Stomach (tissue), 9 donors: ENCODE data around the gene PHIP. TPM values are rescaled to one million over a fixed set of nuclear protein-coding genes. Genes with fewer than 3 reads are reported as not detected.
"Not testable (repeated sequence)": the region's sequence is repeated elsewhere in the genome, so short reads cannot be mapped to it uniquely, and the experiment has no call there.

Experiments
- DNase-seq, 2 donors: peaks; one replicate each; pipeline versions ENCODE4 v3.0.0 to v3.0.0-alpha.2; 2013 to 2019
- H3K27ac ChIP-seq, 5 donors: fragments of 200-600 bp in 4 of 5; sonication (generic) in 4 of 5; one replicate each; pipeline ENCODE4 v1.5.1; 2013 to 2019; ENCODE audit warnings: mild to moderate bottlenecking in 1 of 5, moderate library complexity in 1 of 5
- H3K27me3 ChIP-seq, 3 donors: fragments of 200-600 bp; sonication (generic); one replicate each; pipeline ENCODE4 v1.5.1; 2017 to 2019; ENCODE audit warnings: mixed run types in 1 of 3
- H3K36me3 ChIP-seq, 4 donors: fragments of 200-600 bp; sonication (generic); 1 replicate in 3 of 4; 2 replicates in 1 of 4; pipeline ENCODE4 v1.5.1; 2016 to 2019
- H3K4me1 ChIP-seq, 4 donors: fragments of 200-600 bp; sonication (generic); one replicate each; pipeline ENCODE4 v1.5.1; 2016 to 2019
- H3K4me3 ChIP-seq, 4 donors: fragments of 200-600 bp; sonication (generic) in 3 of 4; one replicate each; pipeline ENCODE4 v1.5.1; 2016 to 2019; ENCODE audit warnings: mild to moderate bottlenecking in 1 of 4
- H3K9me3 ChIP-seq, 4 donors: fragments of 200-600 bp; sonication (generic); one replicate each; pipeline ENCODE4 v1.5.1; 2016 to 2019
- CTCF ChIP-seq, 7 experiments: fragments of 450-650 bp in 4 of 7; fragments of 200-600 bp in 3 of 7; sonication (generic) in 3 of 7; IDR thresholded peaks; one replicate each; pipeline ENCODE4 v1.5.1; 2016 to 2019; ENCODE audit warnings: antibody characterized with exemption in 7 of 7, control low read depth in 2 of 7, mild to moderate bottlenecking in 1 of 7
- EP300 ChIP-seq: sonication (generic); formaldehyde crosslinking; IDR thresholded peaks from one replicate; pipeline ENCODE4 v1.6.1; 2017; ENCODE audit warnings: antibody characterized with exemption
- POLR2A ChIP-seq, 4 donors: fragments of 450-650 bp; IDR thresholded peaks; one replicate each; pipeline ENCODE4 v1.6.1; 2016; ENCODE audit warnings: antibody characterized with exemption in 4 of 4, control low read depth in 2 of 4, mild to moderate bottlenecking in 1 of 4, moderate library complexity in 1 of 4
- POLR2AphosphoS5 ChIP-seq, 3 donors: sonication (generic); formaldehyde crosslinking; IDR thresholded peaks; one replicate each; pipeline ENCODE4 v1.6.1; 2016; ENCODE audit warnings: antibody characterized with exemption in 3 of 3
- WGBS, 5 donors: extraction: QIAGEN DNeasy Blood & Tissue Kit in 3 of 5; methylation state at CpG; one replicate each; pipeline versions ENCODE4 v1.1.5 to v1.1.7; 2013 to 2018; 5-methylcytosine and 5-hydroxymethylcytosine counted together
- intact Hi-C: fragments of 100-400 bp; cut with DNase I; formaldehyde crosslinking; loops from one replicate; pipeline ENCODE4 v1.15.1; 2023; ENCODE audit warnings: low total_unique reads
- polyA plus RNA-seq, 3 donors: library from polyadenylated mRNA; stranded (reverse); fragments of 200-250 nt; gene quantifications; one replicate each; pipeline ENCODE4 v1.2.3, GENCODE V29; 2013
- total RNA-seq, 5 donors: library from RNA; depleted of rRNA; stranded (reverse); fragments of >200 nt; gene quantifications; one replicate each; pipeline versions ENCODE4 v1.1.0 to v1.2.3, GENCODE V29; 2014 to 2016
- donor health status: healthy with polysubstance abuse.
- donor health status: Bipolar disorder and iron deficiency.
- donor health status: healthy.

Gene PHIP
- total and polyA plus RNA-seq, 8 donors, result 3.2 to 70.7 (median 22.5) TPM

- no peaks in the 10 kb centered on the region for H3K4me1 ChIP-seq
- H3K27ac ChIP-seq, result no peak overlapping the region
- H3K9me3 ChIP-seq, result no peaks in the 10 kb centered on the region
- no peak for TF ChIP-seq POLR2AphosphoS5 (IDR thresholded peaks at IDR 0.05)
- TF ChIP-seq CTCF (IDR thresholded peaks at IDR 0.05), result no peak
- no peak for TF ChIP-seq EP300
- no peak for TF ChIP-seq POLR2A (IDR thresholded peaks at IDR 0.05)
- DNase-seq, result no peak
- peaks cover 22 to 91% (median 84%) of the 10 kb centered on the region in 4 donors for H3K36me3 ChIP-seq
- H3K27me3 ChIP-seq, result no peaks in the 10 kb centered on the region
- H3K4me3 ChIP-seq, result no peak overlapping the region
- intact Hi-C loops, result no loop called here
- WGBS, 5 donors, result 94 to 100% (median 100%) methylated on average over 1 of the region's 1 CpG
Observed at GRCh38 chr6:78942446-78942845, 135.6 kb downstream of the PHIP start.

- WGBS, 5 donors, result 47 to 73% (median 65%) methylated on average over 2 of the region's 2 CpGs
- TF ChIP-seq POLR2A (IDR thresholded peaks at IDR 0.05), result no peak
- no peak for TF ChIP-seq EP300
- no peak for TF ChIP-seq POLR2AphosphoS5 (IDR thresholded peaks at IDR 0.05)
- TF ChIP-seq CTCF (IDR thresholded peaks at IDR 0.05), result no peak
- Histone ChIP-seq H3K27me3 (no peaks in the 10 kb centered on the region), H3K9me3 (peaks cover 0 to 13% (median 0%) of the 10 kb centered on the region in 4 donors), H3K36me3 (peaks cover 4 to 40% (median 28%) of the 10 kb centered on the region in 4 donors), H3K4me1 (no peaks in the 10 kb centered on the region), H3K27ac (no peak overlapping the region), H3K4me3 (no peak overlapping the region)
- no peak for DNase-seq
- intact Hi-C loops, result no loop called here
Observed at GRCh38 chr6:78936515-78936914, 141.5 kb downstream of the PHIP start.

- no peaks in the 10 kb centered on the region for H3K4me1 ChIP-seq
- 88 to 94% (median 92%) methylated on average over 2 of the region's 2 CpGs for WGBS, 5 donors
- no peak overlapping the region for H3K4me3 ChIP-seq
- no peaks in the 10 kb centered on the region for H3K27me3 ChIP-seq
- peaks cover 0 to 13% (median 0%) of the 10 kb centered on the region in 4 donors for H3K9me3 ChIP-seq
- no peak for DNase-seq
- intact Hi-C loops, result no loop called here
- peaks cover 0 to 31% (median 18%) of the 10 kb centered on the region in 4 donors for H3K36me3 ChIP-seq
- no peak overlapping the region for H3K27ac ChIP-seq
- TF ChIP-seq EP300 (no peak), POLR2A (IDR thresholded peaks at IDR 0.05) (no peak), POLR2AphosphoS5 (IDR thresholded peaks at IDR 0.05) (no peak), CTCF (IDR thresholded peaks at IDR 0.05) (no peak)
Observed at GRCh38 chr6:78935553-78935952, 142.5 kb downstream of the PHIP start.

GRCh38 chr6:78925317-78925716, 152.7 kb downstream of the PHIP start:
- no peak overlapping the region for H3K4me3 ChIP-seq
- no peak overlapping the region for H3K27ac ChIP-seq
- WGBS, 5 donors, result 80 to 97% (median 85%) methylated on average over 3 of the region's 3 CpGs
- H3K36me3 ChIP-seq, result no peaks in the 10 kb centered on the region
- H3K4me1 ChIP-seq, result no peaks in the 10 kb centered on the region
- H3K27me3 ChIP-seq, result no peaks in the 10 kb centered on the region
- no peak for TF ChIP-seq EP300
- no peak for TF ChIP-seq POLR2A (IDR thresholded peaks at IDR 0.05)
- no peak for TF ChIP-seq CTCF (IDR thresholded peaks at IDR 0.05)
- H3K9me3 ChIP-seq, result peaks cover 4 to 45% (median 26%) of the 10 kb centered on the region in 4 donors
- intact Hi-C loops, result no loop called here
- no peak for DNase-seq

GRCh38 chr6:78921168-78921567, 156.9 kb downstream of the PHIP start:
- H3K27ac ChIP-seq, H3K4me3 ChIP-seq, intact Hi-C loops, DNase-seq, H3K27me3 ChIP-seq, H3K36me3 ChIP-seq, H3K4me1 ChIP-seq: not testable (repeated sequence)
- 84 to 98% (median 89%) methylated on average over 10 of the region's 10 CpGs for WGBS, 5 donors
- peaks cover 7 to 56% (median 34%) of the 10 kb centered on the region in 4 donors for H3K9me3 ChIP-seq
